ENCODE measurements around the gene CMYA5.
"Not testable (repeated sequence)": the region's sequence is repeated elsewhere in the genome, so short reads cannot be mapped to it uniquely, and the experiment has no call there.

The CMYA5 gene

DNA sequence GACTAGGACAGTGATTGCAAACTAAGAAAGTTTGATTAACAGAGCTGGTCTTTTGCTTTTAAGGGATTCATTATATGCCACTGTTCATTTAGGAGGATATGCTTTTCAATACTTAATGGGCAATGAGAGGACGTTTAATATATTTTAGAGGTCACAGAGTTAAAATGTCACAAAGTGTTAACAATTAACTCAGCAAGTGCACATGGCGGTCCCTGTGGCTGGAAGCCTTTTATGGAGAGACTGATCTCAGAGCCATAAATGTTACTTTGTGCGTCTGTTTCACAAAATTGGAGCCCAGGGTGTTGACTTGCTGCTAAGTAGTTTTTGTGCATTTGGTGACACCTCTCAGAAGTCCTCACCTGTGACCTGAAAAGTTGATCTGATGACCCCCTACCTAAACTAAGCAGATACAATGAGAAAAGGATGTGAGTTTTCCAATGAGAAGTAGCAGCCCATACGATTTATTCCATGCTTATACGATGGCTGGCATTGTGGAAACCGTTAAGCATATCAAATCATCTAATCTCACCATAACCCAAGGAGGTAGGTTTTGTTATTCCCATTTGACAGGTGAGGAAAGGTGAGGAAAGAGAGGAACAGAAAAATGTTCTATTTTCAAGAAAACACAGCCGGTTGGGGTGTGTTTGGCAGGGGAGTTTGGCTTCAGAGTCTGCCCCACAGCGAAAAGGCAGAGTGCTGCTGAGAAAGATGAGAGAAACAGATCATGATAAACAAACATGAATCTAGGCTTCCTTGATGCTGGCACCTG, 64.4 kb downstream of the CMYA5 start:
- no peak for DNase-seq

DNA sequence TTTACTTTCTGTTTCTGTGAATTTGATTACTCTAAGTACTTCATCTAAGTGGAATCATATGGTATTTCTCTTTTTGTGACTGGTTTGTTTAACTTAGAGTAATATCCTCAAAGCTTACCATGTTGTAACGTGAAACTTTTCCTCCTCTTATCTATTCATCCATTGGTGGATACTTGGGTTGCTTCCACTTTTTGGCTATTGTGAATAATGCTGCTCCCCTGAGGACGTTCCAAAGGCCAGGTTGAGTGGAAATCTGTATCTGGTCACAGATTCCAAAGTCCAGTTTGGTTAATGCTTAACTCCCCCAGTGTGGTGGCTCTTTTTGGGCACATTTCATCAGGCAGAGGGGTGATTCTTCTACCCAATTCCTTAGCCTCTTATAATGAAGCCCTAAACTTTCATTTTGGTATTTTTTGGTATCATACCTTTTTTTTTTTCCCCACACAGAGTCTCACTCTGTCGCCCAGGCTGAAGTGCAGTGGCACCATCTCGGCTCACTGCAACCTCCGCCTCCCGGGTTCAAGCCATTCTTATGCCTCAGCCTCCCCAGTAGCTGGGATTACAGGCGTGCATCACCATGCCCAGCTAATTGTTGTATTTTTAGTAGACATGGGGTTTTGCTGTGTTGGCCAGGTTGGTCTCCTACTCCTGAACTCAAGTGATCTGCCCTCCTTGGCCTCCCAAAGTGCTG, 65.4 kb downstream of the CMYA5 start:
- no peak for DNase-seq

DNA sequence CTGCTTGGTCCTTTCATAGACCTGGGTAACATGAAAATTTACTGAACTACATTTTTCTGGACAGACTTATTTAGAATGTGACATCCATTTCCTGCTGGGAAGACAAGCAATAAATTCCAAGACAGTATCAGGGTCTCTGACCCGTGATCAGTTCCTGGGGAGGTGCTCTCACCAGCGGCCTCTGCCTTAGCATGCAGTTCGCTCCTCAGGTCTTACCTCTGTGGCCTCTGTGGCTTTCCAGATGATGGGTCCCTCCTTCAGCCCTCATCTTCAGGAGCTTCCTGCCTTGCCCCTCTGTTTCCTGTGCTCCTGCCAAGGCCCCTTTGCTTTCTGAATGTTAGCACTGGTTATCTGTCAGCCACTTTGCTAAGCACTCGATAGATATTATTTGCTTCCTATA, 66.4 kb downstream of the CMYA5 start:
- peak; percentile 27 for DNase-seq

DNA sequence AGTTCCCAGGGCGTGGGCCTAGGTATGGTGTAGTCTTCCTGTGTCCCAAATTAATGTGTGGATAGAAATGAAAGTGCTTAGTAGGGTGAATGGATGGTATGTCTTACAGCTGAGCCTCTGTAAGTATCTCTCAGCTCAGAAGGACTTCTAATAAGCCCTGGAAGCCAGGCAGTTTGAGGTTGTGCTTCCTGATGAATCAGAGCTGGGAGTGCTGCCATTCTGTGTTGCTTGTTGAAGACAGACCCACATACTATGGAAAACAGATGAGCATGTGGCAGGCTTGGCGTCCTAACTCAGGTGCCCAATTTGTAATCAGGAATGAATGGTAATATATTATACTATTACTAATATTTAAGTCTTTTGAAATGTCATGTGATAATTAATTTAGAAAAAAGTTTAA, 69.8 kb downstream of the CMYA5 start:
- DNase-seq = no peak

DNA sequence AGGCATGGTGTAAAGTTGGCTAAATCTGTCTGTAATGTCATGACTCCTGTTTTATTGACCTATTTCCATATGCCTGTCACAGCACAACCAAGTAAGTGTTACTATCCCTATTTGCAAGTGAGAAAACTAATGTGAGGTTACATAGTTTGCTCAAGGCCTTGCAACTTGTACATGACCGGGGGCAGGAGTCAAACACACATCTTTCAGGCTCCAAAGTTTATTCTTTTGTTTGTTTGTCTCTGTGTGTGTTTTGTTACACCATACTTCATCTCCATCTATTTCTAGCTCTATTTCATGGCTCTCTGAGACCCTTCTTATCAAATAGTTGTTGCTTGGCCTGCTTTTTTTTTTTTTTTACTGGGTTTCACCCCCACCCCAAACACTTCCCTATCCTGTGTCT, 70.2 kb downstream of the CMYA5 start:
- DNase-seq = no peak

DNA sequence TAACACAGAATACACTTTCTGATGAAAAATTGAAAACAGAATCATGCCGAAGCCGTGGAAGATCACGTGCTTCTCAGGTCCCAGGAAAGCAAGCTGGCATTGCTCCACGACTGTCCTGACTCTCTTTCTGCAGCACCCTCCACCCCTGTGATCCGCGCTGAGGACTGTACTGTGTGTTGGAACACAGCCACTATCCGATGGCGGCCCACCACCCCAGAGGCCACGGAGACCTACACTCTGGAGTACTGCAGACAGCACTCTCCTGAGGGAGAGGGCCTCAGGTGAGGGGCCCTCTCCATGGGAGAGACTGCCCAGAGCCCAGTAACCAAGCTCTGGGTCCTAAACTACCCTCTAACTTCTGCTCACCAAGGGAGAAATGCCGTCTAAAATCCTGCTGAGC, 73.3 kb downstream of the CMYA5 start:
- DNase-seq = no peak

DNA sequence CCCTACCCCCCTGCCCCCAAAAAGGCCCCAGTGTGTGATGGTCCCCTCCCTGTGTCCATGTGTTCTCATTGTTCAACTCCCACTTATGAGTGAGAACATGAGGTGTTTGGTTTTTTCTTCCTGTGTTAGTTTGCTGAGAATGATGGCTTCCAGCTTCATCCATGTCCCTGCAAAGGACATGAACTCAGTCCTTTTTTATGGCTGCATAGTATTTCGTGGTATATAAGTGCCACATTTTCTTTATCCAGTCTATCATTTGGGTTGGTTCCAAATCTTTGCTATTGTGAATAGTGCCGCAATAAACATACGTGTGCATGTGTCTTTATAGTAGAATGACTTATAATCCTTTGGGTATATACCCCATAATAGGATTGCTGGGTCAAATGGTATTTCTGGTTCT, 74.5 kb downstream of the CMYA5 start:
- not testable (repeated sequence) for DNase-seq

DNA sequence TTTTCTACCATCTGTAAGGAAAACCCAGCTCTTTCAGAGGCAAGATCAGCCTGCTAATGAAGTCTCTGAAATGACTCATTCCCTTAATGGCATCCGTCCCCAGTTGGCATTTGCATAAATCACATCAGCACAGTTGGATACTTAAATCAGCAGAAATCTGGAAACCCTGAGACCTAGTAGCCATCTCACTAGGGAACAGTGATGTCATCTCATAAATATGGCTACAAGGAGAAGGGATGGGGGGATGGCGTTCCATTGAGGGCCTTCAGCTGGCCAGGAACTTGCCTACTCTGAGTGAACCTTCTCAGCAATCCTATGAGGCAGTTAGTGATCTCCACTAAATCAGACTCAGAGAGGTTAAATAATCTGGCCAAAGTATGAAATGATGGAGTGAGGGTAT, 81.8 kb downstream of the CMYA5 start:
- DNase-seq = peak; percentile 18

DNA sequence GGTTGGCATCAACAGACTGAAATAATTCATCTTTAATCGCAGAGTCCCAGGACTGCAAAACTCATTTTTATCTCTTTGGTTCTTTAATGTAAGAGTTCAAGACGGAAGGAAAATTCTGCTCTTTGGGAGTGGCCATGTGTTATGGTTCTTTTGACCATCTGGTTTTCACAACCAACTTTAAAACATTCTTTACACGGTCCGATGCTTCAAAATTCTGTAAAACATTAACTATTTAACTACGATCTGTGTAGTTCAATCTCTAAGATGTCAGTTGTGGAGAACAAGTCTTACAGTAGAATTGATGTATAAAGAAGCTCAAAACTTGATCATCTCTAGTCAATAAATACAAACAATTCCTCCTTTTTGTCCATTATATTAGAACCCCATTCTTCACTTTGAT, 83.0 kb downstream of the CMYA5 start:
- DNase-seq = peak; percentile 56

DNA sequence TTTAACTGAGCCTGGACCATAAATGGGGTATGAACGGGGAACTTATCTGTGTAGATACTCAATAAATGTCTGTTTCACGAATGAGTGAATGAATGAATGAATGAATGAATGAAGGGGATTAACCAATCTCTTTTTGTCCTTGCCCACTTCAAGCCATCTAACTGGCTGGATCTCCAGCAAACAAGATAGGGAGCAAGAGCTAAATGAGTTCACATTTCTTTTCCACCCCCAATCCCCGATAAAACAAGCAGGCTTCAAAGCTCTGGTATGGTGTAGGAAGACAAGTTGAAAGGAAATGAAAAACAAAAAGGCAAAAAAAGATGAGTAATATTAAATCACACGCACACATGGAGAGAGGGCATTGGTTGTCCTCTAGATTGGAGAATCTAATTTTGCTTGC, 84.0 kb downstream of the CMYA5 start:
- DNase-seq = no peak

DNA sequence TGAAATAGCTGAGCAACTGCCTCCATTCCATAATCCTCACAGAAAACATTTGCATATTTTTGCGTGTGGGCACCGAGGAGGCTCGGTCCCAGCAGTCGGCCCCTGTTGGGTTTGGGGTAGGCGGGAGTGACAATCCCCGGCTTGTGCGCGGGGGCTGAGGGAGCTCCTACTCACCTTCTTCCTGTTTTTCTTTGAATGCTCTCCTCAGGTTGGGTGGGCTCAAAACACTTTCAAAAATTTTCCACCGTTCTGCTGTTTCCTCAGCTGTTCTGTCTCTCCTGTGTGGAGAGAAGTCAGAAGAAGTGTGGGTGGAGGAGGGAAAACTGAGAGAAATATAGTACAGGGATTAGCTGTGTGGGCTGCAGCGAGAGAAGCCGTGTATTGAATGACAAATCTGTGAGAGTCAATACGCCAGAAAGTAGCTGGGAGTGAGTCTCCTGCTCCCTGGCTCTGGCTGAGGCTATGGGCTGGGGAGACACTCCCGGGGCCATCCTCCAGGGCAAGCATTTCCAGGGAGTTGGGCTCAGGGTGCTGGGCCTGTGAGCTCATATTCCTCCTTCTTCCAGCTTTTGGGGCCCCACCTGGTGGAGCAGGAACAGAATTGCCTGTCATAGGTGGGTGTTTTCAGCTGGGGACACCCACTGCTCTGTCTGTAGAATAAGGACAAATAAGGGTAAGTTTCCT, 84.7 kb downstream of the CMYA5 start:
- peak; percentile 38 for DNase-seq

DNA sequence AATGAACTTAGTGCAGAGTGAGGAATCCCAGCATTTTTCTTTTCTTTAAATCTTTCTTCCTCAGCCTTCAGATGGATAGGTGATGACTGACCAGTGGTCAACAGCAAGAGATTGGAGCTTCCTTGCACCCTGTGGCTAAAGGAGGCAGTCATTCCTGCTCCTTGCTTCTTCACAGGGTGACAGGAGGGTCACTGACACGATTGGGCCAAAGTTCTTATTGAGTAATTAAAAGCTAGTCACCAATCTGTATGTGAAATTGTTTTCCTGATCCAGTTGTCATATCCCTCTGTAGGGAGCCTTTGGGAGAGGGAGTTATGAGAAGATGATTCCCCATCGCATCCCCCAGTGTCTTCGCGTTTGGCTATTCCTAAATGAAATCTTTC, 85.2 kb downstream of the CMYA5 start:
- no peak for DNase-seq

DNA sequence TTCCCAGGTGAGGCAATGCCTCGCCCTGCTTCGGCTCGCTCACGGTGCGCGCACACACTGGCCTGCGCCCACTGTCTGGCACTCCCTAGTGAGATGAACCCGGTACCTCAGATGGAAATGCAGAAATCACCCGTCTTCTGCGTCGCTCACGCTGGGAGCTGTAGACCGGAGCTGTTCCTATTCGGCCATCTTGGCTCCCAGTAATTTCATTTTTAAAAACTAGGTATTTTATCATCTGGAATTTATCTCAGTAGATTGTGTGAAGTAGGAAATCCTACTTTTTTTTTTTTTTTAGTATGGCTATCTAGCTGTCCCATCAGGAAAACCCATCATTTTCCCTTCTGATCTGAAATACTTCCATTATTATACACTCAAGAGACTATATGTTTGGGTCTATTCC, 95.1 kb downstream of the CMYA5 start:
- DNase-seq = not testable (repeated sequence)

DNA sequence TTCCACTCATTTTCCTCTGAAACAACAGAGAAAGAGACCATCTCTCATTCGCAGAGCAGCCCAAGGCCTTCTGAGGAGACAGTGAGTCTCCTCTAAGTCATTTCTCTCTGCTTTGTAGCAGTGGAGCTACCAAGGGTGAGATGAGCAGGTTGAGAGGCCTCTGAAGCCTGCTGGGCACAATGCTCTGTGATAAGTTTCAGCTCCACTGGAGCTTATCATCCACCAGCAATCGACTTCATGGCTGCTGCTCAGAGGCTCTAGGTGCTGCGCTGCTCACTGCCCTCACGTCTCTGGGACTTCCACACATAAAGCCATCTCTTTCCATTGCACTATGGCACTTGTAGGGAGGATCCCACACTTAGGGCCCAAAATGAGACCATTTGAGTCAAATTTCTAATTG, 96.3 kb downstream of the CMYA5 start:
- DNase-seq = no peak

DNA sequence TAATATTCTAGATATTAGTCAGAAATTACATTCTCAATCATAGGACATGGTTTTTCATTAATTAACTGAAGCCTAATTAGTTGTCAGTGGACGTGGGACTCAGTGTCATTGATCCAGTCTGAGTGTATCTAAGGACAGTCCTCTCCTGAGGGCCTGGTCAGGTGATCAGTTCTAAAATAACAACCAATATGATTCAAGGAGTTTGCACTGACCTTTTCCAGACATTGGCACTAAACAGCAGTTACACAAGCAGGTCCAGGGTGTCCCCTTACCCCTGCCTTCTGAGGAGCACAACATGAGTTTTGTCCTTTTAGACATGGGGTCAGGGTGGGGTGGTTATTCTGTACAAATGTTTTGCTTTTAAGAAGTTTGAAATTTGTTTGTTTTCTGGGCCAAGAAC, 97.8 kb downstream of the CMYA5 start:
- no peak for DNase-seq

DNA sequence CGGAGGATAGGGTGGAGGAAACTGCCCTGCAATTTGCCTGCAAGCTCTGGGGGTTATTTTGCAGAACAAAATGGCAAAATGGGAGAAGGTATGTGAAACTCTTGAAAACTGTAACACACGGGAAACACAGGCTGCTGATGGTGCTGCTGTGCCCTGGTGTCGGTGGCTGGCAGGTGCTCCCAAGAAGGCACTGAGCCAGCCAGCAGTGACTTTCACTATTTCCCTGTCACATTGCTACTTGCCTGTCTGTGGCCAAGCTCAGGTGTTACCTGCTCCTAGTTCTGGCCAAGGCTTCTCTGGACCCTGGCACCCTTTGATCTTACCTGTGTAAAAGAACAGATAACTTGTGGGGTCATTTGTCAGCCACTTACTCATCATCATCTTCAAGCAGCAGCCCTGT, 102.2 kb downstream of the CMYA5 start:
- no peak for DNase-seq

DNA sequence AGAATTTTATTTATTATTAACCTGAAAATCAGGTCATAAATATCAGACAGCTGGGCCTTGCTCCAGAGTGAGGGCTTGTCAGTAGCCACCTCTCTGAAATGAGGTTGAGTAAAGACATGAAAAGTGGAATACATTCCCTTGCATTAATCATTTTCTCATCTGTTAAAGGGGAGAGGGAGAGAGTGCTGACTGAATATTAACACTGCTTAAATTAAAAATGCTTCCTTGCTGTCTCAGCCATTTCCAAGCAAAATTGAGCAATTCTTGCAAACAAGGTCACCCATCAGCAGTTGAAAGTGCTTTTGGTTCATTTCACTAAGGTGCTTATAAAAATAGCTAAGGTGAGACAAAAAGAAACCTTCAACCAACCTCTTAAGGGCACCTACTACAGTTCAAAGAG, 102.8 kb downstream of the CMYA5 start:
- no peak for DNase-seq

DNA sequence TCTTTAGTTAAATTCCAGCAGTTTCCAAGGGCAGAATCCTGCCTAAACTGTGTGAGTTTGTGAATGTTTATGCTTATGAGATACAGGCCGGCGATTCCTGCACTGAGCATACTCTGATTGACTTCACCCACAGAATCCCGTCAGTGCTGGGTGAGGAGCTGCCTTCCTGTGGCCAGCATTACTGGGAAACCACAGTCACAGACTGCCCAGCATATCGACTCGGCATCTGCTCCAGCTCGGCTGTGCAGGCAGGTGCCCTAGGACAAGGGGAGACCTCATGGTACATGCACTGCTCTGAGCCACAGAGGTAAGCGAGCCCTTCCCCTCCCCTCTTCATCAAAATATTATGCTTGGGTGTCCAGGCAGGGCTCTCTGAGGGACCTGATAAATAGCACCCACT, 103.7 kb downstream of the CMYA5 start:
- DNase-seq = no peak

DNA sequence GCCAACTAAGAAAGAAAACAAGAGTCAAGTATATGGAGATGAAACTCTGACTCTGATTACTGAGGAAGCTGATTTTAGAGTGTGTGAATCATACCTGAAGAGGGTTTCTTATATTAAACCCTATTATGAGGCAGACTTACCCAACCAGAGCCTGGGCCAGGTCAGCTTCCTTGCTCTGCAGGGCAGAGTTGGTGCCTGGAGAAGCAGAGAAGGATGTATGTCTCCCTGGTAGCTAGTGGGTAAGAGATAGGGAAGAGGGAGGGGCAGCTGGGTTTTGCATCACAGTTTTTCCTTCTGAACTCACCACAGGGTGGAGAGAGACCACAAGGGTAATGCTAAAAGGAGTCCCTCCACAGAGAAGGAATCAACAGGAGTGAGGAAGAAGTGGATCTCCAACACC, 104.1 kb downstream of the CMYA5 start:
- no peak for DNase-seq

DNA sequence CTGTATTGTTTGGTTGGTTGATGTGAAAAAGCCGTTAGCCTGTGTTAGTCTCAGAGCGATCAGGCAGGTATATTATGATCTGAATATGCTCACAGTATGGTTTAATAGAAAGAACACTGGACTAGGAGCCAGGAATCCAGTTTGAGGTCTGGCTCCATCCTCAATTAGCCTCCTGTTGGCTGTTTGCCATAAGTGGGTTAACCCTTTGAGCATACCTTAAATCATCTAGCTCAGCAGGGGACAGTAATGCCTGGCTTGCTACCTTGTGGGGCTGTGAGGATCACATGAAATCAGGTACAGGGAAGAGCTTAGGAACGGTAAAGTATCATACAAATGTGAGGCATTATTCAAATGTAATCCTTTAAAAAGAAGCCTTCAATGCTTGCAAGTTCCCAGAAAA, 104.7 kb downstream of the CMYA5 start:
- DNase-seq = no peak

DNA sequence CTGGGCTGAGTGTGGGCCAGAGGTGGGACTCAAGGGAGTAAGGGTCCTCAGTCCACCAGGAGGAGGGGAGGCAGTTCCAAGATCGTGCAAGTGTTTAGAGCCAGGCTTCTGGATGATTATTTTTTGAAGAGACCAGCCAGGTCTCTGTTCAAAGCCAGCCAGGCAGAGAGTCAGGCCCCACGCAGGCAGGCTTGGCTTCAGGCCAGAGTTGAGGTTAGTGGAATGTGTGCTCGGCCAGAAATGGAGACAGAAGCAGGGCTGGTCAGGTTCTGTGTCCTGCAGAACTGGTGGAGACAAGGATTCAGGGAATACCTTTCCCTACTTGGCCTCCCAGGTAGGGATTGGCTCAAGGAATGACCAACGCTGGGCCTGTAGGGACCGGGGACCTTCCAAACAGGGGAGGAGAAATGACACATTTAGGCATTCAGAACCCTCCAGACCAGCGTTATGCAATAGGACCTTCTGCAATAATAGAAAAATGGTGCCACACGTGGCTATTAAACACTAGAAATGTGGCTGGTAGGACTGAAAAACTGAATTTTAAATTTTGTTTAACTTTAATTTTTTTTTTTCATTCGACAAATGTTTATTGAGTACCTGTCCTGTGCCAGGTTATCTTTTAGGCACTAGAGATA, 106.2 kb downstream of the CMYA5 start:
- DNase-seq = peak; percentile 66

DNA sequence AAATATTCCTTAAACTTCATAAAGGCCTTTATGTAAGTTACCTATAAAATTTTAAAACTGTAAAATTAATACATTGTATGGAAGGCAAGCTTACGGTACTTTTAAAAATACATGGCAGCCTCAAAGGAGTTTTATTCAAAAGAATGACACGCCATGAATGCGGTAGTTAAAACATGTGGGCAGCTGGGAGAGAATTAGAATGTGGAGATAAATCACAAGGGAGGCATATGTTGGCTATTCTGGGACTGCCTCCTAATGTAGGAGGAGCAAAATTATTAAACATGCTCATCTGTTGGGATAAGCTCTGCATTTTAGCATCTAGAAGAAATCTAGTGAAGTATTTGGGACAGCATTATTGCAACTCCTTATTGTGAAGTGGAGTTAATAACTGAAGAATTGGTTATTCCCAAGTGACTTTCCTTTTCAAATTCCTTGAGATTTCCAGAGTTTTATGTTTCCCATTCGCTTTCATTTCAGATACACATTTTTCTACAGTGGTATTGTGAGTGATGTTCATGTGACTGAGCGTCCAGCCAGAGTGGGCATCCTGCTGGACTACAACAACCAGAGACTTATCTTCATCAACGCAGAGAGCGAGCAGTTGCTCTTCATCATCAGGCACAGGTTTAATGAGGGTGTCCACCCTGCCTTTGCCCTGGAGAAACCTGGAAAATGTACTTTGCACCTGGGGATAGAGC, 109.4 kb downstream of the CMYA5 start:
- no peak for DNase-seq
